Measurements from ENCODE around the gene PPP6R3.

Gene PPP6R3

GRCh38 chr11:68479390-68479789, 18.8 kb downstream of the PPP6R3 start:
- ChIA-PET POLR2A (no interaction called here), CTCF (interaction anchor here (1.2 kb wide), 1 partner anchor 12 kb away, joined by 4 read pairs; no protein-coding TSS in a partner anchor)
- TF ChIP-seq CTCF (IDR thresholded peaks at IDR 0.05; ENCODE audit: insufficient read depth, low read length, missing control alignments) = no peak
- no peak for DNase-seq (ENCODE audit: low read depth, low spot score)
- H3K4me3 ChIP-seq (ENCODE audit: low read depth, low read length) = no peak overlapping the region

- ChIA-PET CTCF (interaction anchor here (1.1 to 1.2 kb wide), 2 partner anchors 13 to 271 kb away, joined by 4 to 7 read pairs; no protein-coding TSS in a partner anchor), POLR2A (no interaction called here)
- no peak overlapping the region for H3K4me3 ChIP-seq (ENCODE audit: low read depth, low read length)
- TF ChIP-seq CTCF (IDR thresholded peaks at IDR 0.05; ENCODE audit: insufficient read depth, low read length, missing control alignments) = no peak
- no peak for DNase-seq (ENCODE audit: low read depth, low spot score)
These were observed 19.6 kb downstream of the PPP6R3 start for GRCh38 chr11:68480193-68480592.

- H3K4me3 ChIP-seq (ENCODE audit: low read depth, low read length) = no peak overlapping the region
- ChIA-PET POLR2A (no interaction called here), CTCF (interaction anchor here (1.1 kb wide), 1 partner anchor 272 kb away, joined by 7 read pairs; no protein-coding TSS in a partner anchor)
- DNase-seq (ENCODE audit: low read depth, low spot score) = no peak
- TF ChIP-seq CTCF (IDR thresholded peaks at IDR 0.05; ENCODE audit: insufficient read depth, low read length, missing control alignments) = no peak
These were observed 20.4 kb downstream of the PPP6R3 start for GRCh38 chr11:68480852-68481510.

- CTCF ChIA-PET = no interaction called here
- no peak for DNase-seq (ENCODE audit: low read depth, low spot score)
- H3K4me3 ChIP-seq (ENCODE audit: low read depth, low read length) = no peak overlapping the region
- POLR2A ChIA-PET = no interaction called here
- no peak for TF ChIP-seq CTCF (IDR thresholded peaks at IDR 0.05; ENCODE audit: insufficient read depth, low read length, missing control alignments)
These were observed 21.2 kb downstream of the PPP6R3 start for GRCh38 chr11:68481579-68482240.

- CTCF ChIA-PET = no interaction called here
- POLR2A ChIA-PET = interaction anchor here (0.6 kb wide), 1 partner anchor 68 kb away, joined by 4 read pairs; no protein-coding TSS in a partner anchor
- DNase-seq (ENCODE audit: low read depth, low spot score) = no peak
- no peak for TF ChIP-seq CTCF (IDR thresholded peaks at IDR 0.05; ENCODE audit: insufficient read depth, low read length, missing control alignments)
- H3K4me3 ChIP-seq (ENCODE audit: low read depth, low read length) = no peak overlapping the region
These were observed 28.1 kb downstream of the PPP6R3 start for GRCh38 chr11:68488623-68489022.

GRCh38 chr11:68495220-68495729, 34.7 kb downstream of the PPP6R3 start:
- TF ChIP-seq CTCF (IDR thresholded peaks at IDR 0.05; ENCODE audit: insufficient read depth, low read length, missing control alignments) = no peak
- ChIA-PET POLR2A (no interaction called here), CTCF (interaction anchor here (0.7 to 1.4 kb wide), 3 partner anchors 11 to 197 kb away, joined by 3 read pairs; no protein-coding TSS in a partner anchor)
- DNase-seq (ENCODE audit: low read depth, low spot score) = no peak
- no peak overlapping the region for H3K4me3 ChIP-seq (ENCODE audit: low read depth, low read length)
